ENCODE results near the gene USP22. TPM values are rescaled to one million over a fixed set of nuclear protein-coding genes. Genes with fewer than 3 reads are reported as not detected.
"Not testable (repeated sequence)": the region's sequence is repeated elsewhere in the genome, so short reads cannot be mapped to it uniquely, and the experiment has no call there.

USP22 gene
- total RNA-seq, 1 donor from 2014 or later: 147 TPM

DNA sequence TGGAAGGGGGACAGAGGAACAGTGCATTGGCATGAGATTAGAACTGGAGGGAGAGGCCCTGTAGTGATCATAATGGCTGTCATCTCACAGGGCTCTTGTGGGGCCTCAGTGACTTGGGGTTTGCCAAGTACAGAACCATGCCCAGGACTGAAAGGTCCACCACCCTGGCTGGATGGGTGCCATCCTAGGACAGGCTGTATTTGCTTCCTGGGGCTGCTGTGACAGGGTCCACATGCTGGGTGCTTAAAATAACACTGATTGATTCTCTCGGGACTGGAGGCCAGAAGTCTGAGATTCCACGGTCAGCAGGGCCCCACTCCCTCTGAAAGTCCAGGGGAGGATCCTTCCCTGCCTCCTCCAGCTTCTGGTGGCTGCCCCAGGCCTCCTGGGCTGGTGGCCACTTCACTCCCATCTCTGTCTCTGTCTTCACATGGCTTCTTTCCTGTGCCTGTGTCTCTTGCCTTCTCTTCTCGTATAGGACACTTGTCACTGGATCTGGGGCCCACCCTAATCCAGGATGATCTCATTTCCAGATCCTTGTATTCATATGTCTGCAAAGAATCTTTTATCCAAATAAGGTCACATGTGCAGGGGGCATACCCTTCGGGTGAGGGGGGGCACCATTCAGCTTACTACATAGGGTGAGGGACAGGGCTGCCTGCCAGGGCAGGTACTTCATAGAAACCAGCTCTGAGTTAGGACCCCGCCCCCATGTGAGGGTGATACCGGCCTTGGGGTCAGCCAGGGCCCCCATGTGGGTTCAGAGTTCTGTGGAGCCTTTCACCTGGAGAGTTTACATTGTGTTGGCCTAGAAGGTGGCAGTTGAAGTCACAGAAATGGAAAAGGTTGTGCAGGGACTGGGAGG, 52.6 kb downstream of the USP22 start:
- no peak for DNase-seq (ENCODE audit: low spot score)

DNA sequence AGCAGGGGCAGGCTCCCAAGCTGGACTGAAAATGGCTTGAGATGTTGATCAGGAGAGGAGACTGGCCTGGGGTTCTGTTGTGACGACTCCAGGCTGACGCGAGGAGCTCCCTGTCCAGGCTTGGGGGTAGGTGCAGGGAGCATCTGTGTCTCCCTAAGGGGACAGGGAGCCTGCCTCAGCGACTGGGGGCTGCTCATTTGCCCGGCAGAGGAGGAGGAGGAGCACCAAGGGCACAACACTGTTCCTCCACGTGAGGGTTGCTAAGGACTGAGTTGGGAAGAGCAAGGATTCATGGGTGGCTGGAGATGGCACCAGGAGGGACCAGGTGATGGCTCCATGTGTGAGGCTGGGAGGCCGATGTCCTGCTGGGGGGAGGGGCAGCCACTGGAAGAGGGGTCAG, 53.3 kb downstream of the USP22 start:
- no peak for DNase-seq (ENCODE audit: low spot score)

DNA sequence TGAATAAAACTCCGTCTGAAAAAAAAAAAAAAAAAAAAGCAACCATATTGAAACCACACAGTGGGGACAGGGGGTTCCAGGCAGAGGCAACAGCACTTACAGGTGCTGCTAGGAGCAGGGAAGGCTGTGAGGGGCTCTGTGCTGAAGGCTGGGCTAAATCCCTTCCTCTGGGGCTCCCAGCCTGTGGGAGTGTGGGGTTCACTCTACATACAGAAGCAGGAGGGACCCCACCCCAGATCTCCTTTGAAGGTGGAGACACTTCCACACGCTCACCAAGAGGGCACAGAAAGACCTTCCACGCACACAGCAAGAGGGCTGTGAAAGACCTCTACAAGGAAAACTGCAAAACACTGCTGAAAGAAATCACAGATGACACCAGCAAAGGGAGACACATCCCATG, 53.9 kb downstream of the USP22 start:
- DNase-seq (ENCODE audit: low spot score): no peak

DNA sequence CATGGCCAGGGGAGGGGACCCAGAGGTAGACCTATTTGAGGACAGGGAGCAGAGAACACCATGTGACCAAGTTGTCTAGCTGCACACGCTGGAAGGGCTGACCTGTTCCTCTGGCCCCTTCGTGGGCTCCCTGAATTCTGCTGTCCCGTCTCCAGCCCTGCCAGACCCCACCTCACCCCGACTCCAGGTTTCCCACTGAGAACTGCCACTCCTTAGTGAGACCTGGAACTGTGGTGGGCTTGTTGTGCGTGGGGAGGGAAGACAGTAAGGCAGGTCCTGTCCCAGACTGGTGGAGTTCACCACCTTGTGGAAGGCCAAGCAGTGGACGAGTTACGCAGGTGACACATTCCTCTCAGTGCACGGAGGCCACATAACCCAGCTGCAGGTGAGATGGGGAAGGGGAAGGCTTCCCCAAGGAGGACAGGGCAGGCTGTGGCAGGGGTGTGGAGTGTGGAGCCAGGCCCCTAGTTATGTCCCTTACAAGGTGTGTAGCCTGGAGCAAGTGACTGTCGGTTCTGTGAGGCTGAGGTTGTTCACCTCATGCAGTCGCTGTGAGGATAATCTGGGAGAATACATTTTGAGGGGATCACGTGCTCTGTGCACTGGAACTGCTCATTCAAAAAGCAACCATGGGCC, 54.7 kb downstream of the USP22 start:
- DNase-seq (ENCODE audit: low spot score): no peak

DNA sequence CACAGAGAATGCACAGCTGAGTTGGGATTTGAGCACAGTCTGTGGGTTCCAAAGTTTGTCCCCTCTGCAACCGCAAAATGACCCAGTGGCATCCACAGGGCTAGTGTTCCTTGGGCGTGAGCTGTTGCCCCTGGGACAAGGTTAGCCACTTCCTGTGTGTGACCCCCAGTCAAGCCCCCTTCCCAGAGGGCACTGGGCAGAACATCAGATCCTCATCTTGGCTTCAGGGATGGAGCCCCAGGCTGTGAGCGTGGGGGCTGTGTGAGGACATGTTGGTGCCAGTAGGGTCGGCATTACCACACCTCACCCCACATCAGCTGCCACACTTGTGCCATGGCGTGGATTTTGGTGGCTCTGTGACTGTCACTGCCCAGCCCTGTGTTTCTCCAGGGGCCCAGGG, 55.3 kb downstream of the USP22 start:
- DNase-seq (ENCODE audit: low spot score): no peak

DNA sequence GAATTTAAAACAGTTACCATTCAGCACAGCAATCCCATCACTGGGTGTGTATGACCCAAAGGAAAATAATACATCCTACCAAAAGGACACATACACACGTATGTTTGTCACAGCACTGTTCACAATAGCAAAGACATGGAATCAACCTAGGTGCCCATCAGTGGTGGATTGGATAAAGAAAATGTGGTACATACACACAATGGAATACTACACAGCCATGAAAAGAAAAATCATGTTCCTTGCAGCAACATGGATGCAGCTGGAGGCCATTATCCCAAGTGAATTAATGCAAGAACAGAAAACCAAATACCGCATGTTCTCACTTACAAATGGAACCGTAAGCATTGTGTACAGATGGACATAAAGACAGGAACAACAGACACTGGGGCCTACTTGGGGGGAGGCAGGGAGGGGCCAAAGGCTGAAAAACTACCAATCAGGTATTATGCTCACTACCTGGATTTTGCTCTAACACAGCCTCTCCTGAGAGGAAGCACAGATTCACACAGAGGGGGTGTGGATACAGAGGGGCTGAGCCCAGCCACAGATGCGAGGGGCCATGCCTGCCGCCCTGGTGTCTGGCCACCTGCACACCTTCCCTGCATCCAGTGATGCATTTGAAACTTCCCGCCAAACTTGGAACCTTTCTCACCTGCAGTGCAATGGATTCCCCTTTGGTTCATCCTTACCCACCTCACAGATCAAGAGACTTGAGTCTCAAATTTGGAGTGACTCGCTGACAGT, 55.9 kb downstream of the USP22 start:
- no peak for DNase-seq (ENCODE audit: low spot score)

DNA sequence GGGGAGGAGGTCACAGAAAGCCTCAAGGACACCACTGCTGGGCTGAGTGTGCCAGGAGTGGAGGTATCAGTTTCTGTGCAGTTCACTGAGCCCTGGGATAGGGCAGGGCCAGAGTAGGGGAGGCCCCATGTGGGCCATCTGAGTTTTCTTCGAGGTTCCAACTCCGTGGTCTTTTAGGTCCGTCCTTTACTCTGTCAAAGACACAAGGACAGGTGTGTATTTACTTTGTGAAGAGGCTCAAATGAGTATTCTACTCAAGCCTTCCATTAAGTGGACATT, 59.5 kb downstream of the USP22 start:
- DNase-seq (ENCODE audit: low spot score): no peak

DNA sequence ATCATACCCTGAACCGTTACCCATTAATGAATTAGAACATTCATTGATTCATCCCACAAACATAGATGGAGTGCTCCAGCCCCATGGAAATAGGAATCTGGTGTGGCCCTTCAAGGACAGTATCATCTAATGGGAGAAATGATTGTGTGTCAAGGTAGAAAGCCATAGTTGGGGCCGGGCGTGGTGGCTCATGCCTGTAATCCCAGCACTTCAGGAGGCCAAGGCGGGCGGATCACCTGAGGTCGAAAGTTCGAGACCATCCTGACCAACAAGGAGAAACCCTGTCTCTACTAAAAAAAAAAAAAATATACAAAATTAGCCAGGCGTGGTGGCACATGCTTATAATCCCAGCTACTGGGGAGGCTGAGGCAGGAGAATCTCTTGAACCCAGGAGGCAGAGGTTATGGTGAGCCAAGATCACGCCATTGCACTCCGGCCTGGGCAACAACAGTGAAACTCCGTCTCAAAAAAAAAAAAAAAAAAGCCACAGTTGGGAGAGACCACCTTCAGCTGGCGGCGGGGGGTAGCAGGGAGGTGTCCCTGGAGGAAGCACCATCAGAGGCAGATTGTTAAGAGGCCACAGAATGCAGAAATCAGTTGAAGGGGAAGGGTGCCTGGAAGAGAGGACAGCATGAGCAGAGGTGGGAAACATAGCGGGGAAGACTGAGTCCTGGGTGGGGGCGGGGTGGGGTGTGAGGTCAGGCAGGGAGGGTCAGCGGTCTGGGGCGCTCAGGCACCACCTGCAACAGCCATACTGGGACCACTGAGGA, 60.0 kb downstream of the USP22 start:
- no peak for DNase-seq (ENCODE audit: low spot score)

DNA sequence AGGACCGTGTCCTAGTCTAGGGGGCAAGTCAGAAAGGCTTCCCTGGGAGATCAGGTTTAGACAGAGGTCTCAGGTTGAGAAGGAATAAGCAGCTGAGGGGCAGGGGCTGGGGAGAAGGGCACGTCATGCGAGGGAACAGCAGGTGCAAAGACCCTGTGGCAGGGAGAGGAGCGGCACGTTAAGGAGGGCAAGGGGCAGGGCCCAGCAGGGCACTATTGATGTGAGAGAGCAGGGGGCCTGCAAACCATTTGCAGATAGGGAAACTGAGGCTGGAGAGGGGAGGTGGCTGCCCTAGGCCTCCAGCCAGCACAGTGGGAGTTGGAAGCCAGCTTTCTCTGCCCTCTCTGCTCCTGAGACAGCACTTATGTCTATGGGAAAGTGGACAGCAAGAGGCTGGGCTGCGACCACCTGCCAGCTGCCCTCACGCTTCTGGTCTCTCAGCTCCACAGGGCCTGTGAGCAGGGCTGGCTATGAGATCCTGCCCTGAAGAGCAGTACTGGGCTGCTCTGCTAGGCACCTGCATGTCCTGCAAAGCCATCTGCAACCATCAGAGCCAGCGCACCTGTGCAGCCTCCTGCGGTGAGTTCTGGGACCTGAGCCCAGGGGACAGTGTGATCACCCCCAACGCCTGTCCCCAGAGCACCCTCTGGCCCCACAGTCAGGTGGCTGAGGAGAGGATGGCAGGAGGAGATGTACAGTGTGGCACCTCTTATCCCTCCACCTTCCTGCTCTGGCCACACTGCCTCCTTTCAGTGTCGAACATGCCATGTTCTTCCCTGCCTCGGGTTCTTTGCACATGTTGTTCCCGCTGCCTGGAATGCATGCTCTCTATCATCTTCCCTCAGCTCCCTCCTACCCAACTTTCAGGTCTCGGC, 61.5 kb downstream of the USP22 start:
- DNase-seq (ENCODE audit: low spot score): no peak

DNA sequence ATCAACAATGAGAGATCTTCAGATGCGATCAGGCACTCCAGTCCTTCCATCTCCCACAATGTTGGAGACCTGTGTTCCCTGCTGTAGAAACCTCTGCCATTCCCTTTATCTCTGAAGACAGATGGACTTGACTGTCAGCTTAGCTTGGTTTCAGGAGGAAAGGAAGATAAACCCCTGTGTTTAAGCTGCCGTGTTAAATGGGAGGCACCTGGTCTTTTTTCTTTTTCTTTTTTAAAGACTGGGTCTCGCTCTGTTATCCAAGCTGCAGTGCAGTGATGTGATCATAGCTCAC, 63.1 kb downstream of the USP22 start:
- DNase-seq (ENCODE audit: low spot score): no peak

DNA sequence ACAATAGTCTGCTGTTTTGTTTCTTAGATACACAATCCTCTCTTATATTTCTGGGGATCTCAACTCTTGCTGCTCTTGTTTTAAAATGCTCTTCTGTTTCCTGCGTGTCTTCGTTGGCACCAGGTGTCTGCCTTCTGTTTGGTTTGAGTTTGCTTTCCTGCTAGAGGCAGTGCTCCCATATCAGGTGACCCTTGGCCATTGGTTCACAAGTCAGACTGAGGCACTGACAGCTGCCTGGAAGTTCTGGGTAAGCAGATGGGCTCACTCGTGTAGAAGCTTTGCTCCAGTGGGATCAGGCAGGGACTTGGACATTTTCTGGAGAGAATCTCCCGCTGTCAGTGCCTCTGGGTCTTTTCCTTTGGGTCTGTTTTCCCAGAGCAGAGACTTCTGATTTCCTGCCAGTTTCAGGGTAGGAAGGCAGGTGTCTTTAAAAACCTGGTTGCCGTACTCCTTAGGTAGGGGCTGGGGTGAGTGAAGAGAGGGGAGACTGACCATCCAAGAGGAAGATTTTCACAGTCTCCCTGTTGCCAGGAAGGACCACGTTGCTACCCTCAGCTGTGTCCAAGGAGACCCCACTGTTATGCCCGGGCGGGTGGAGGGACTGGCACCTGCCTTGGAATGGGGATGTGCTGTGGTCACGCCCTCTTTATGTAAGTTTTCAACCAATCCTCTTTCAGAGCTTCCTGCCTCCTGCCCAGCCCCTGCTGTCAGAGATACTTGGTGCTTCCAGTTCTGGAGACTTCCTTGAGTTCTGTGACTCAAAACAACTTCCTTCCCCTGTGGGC, 63.6 kb downstream of the USP22 start:
- not testable (repeated sequence) for DNase-seq (ENCODE audit: low spot score)

DNA sequence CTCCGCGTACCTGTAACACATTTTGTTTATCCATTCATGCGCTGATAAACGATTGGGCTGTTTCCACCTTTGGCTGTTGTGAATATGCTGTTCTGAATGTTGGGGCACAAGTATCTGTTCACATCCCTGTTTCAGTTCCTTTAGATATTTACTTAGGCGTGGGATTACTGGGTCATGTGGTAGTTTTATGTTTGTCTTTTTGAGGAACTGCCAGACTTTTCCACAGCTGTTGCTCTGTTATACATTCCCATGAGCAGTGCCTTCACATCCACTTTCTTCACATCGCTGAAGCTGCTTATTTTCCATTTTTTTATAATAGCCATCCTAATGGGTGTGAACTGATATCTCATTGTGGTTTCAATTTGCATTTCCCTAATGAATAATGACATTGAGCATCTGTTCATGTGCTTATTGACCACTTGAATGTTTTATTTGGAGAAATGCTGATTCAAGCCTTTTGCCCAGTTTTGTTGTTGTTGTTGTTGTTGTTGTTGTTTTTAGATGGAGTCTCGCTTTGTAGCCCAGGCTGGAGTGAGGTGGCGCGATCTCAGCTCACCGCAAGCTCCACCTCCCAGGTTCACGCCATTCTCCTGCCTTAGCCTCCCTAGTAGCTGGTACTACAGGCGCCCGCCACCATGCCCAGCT, 65.1 kb downstream of the USP22 start:
- DNase-seq (ENCODE audit: low spot score): not testable (repeated sequence)

DNA sequence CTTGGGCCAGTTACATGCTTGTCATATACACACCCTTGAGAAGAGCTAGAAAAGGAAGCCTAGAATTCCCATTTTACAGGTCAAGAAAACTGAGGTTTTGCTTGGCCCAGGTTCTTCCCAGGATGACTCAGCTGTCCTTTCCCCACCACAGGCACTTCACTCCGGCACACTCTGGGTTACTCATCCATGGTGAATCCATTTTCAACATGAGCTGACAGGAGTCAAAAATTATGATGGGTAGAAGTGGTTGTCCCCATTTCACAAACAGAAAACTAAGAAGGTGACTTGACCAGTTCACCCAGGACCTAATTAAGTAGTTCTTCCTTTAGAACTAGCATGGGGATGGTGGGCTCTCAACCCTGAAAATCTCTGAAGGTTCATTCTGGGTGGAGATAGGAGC, 67.2 kb downstream of the USP22 start:
- no peak for DNase-seq (ENCODE audit: low spot score)

DNA sequence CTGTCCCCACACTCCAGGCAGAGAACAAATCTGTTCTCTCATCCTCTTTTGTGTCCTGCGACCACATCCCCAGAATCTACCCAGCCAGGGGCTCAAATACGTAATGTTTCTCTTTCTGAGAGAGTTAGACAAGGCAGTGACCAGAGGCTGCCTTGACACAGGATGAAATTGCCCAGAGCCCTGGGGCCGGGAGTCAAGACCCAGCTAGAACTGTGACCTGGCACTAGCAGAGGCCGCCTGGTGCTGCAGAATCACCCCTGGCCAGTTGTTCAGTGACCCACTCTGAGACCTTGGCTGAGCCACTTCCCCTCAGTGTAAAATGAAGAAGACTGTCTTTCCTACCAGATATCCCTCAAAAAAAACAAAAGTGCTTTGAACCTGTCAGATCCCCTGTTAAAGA, 72.5 kb downstream of the USP22 start:
- DNase-seq (ENCODE audit: low spot score): no peak

DNA sequence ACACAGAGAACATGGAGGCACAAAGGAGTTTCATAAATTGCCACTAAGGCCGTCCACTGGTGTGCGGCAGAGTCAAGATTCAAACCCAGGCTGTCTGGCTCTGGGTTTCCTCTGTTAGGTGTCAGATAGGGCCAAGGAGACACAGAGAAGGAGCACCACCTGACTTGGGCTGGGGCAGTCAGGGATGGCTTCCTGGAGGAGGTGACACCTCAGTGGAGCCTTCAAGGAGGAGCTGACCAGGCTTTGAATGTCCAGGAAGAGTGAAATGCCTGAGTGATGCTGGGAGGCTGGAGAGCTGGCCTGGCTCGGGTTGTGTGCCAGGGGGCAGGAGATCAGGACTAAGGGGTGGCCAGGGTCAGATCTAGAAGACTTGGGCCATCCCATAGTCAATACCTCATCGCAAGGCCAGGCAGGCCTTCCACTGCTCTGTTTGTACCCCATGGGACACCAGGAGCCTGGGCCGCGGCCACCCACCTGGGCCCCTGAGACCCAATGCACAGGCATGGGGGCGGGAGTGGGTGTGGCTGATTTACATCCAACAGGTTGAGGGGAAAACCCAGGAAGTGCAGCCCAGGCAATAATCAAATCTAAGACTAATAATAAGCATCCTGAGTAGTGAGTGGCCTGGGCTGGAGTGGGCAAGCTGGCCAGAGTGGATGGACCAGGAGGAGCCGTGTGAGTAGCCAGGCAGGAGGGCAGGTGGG, 73.7 kb downstream of the USP22 start:
- no peak for DNase-seq (ENCODE audit: low spot score)

DNA sequence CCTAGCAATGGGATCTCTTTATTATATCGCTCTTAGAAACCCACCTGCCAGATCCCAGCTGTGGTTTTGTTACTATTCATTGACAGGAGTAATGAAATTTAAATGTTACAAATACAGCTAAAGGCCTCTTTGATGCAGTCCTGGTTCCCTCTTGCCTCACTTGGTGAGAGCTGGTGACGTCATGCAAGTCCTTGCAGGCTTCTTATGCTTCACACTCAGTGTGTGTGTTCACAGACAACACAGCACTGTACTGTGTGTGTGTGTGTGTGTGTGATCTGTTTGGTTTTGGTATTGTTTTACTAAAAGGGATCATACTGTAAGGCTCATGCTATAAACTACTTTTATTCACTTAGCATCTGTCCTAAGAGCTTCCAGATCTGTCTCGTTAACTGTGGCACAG, 75.0 kb downstream of the USP22 start:
- no peak for DNase-seq (ENCODE audit: low spot score)

DNA sequence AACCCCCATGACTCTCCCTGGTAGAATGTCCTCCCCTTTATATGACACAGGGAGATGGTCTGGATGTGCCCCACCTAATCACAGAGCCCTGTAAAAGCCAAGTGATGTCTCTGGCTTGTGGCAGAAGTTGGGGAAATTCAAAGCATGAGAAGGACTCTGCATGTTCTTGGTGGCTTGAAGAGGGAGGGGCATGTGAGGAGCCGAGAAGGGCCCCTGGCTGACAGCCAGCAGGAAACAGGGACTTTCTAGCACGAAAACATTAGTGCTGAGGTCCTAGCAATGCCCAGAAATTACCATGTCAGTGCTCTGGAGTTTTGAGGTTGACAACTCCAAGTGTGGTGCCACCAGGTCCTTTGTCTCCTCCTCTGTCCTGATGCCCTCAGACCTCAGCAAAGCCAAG, 75.9 kb downstream of the USP22 start:
- peak; percentile 20 for DNase-seq (ENCODE audit: low spot score)

DNA sequence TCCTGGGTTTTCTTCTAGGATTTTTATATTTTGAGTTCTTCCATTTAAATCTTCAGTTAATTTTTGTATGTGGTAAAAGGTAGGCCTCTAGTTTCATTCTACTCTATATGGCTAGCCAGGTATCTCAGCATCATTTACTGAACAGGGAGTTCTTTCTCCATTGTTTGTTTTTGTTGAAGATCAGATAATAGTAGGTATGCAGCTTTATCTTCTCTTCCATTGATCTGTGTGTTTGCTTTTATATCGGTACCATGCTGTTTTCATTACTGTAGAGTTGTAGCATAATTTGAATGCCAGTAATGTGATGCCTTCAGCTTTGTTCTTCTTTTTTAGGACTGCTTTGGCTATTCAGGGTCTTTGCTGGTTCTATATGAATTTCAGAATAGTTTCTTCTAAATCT, 77.3 kb downstream of the USP22 start:
- DNase-seq (ENCODE audit: low spot score): no peak

DNA sequence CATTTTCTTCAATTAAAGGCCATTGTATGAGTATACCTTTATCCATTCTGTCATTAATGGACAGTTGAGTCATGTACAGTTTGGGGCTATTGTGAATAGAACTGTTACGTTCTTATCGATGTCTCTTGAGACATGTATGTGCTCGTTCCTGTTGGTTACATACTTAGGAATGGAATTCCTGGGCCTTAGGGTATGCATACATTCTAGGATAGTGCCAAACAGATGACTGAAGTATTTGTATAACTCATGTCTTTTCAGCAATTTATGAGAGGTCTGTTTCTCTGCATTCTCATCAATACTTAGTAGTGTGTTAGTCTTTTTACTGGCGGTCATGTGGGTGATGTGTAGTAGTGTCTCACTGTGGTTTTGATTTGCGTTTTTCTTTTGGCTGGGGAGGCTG, 81.2 kb downstream of the USP22 start:
- DNase-seq (ENCODE audit: low spot score): peak; percentile 74
